SK-N-SH (cell line): ENCODE results near the gene RHBDD3. TPM values are rescaled to one million over a fixed set of nuclear protein-coding genes. Genes with fewer than 3 reads are reported as not detected.
A peak's percentile ranks its signal among the peaks of the same experiment; 100 is the strongest.
"Not testable (repeated sequence)": the region's sequence is repeated elsewhere in the genome, so short reads cannot be mapped to it uniquely, and the experiment has no call there.

Experiments
- CTCF ChIA-PET: fragments of 300-600, 350-600 bp; formaldehyde crosslinking; extraction: SDS; loops from one replicate; lab custom pipeline; 2021; lab: Yijun Ruan, JAX
- POLR2A ChIA-PET: fragments of 350-600 bp; sonication (Branson Sonifier 250); formaldehyde crosslinking; extraction: SDS; loops from one replicate; lab custom pipeline; 2020; ENCODE audit warnings: antibody characterized with exemption, inconsistent platforms; lab: Yijun Ruan, JAX
- DNase-seq: peaks from one replicate; pipeline ENCODE4 v3.0.0; 2012
- H2AFZ ChIP-seq: fragments of 200-600 bp; sonication (generic); 2 replicates; pipeline ENCODE4 v1.8.1; 2016; ENCODE audit warnings: antibody characterized with exemption, mild to moderate bottlenecking, low read depth
- H3F3A ChIP-seq: fragments of 200-600 bp; sonication (generic); replicated peaks from 2 replicates; pipeline ENCODE3; 2016; ENCODE audit warnings: antibody characterized with exemption, mild to moderate bottlenecking; ENCODE audit not compliant: insufficient read depth
- H3K27ac ChIP-seq, 2 experiments: fragments of 200-500 bp in 1 of 2; fragments of 200-600 bp in 1 of 2; sonication (Bioruptor generic) in 1 of 2; sonication (generic), shearing (Covaris generic) in 1 of 2; 2 replicates each; pipeline versions ENCODE4 v1.5.1 to v1.6.1; 2014 to 2016; ENCODE audit warnings: low read depth in 2 of 2, inconsistent platforms in 1 of 2, low read length in 1 of 2, mild to moderate bottlenecking in 1 of 2, mixed read lengths in 1 of 2
- H3K27me3 ChIP-seq: fragments of 200-600 bp; sonication (generic), shearing (Covaris generic); 2 replicates; pipeline ENCODE4 v1.6.1; 2016; ENCODE audit warnings: mixed run types; ENCODE audit not compliant: insufficient read depth
- H3K36me3 ChIP-seq, 2 experiments: fragments of 200-500 bp in 1 of 2; fragments of 200-600 bp in 1 of 2; sonication (Bioruptor generic) in 1 of 2; sonication (generic) in 1 of 2; replicated peaks in 1 of 2; 2 replicates each; pipeline versions ENCODE3 to v1.5.1; 2014 to 2016; ENCODE audit warnings: low read length in 1 of 2, mild to moderate bottlenecking in 1 of 2; ENCODE audit not compliant: insufficient read depth in 2 of 2, control insufficient read depth in 1 of 2
- H3K4me1 ChIP-seq, 2 experiments: fragments of 200-500 bp in 1 of 2; fragments of 200-600 bp in 1 of 2; sonication (Bioruptor generic) in 1 of 2; sonication (generic), shearing (Covaris generic) in 1 of 2; 2 replicates each; pipeline versions ENCODE4 v1.5.1 to v1.6.1; 2014 to 2016; ENCODE audit warnings: low read depth in 1 of 2, low read length in 1 of 2, mixed run types in 1 of 2; ENCODE audit not compliant: insufficient read depth in 2 of 2, control insufficient read depth in 1 of 2
- H3K4me2 ChIP-seq: fragments of 200-600 bp; sonication (generic), shearing (Covaris generic); 2 replicates; pipeline ENCODE4 v1.6.1; 2017; ENCODE audit warnings: mixed run types
- H3K4me3 ChIP-seq, 2 experiments: fragments of 200-500 bp in 1 of 2; fragments of 200-600 bp in 1 of 2; sonication (Bioruptor generic) in 1 of 2; sonication (generic), shearing (Covaris generic) in 1 of 2; 2 replicates each; pipeline versions ENCODE4 v1.5.1 to v1.8.1; 2014 to 2016; ENCODE audit warnings: low read depth in 2 of 2, inconsistent platforms in 1 of 2, low read length in 1 of 2, mild to moderate bottlenecking in 1 of 2, mixed read lengths in 1 of 2, moderate library complexity in 1 of 2
- H3K79me2 ChIP-seq: fragments of 200-600 bp; sonication (generic); 2 replicates; pipeline ENCODE4 v1.8.1; 2017; ENCODE audit warnings: mild to moderate bottlenecking; ENCODE audit not compliant: insufficient read depth
- H3K9ac ChIP-seq: fragments of 200-600 bp; sonication (generic); 2 replicates; pipeline ENCODE4 v1.6.1; 2017; ENCODE audit warnings: mixed run types
- H3K9me2 ChIP-seq: fragments of 200-600 bp; sonication (generic); 2 replicates; pipeline ENCODE4 v1.6.1; 2017; ENCODE audit warnings: mixed run types
- H3K9me3 ChIP-seq: fragments of 200-600 bp; sonication (generic); 2 replicates; pipeline ENCODE4 v1.6.1; 2017; ENCODE audit warnings: mixed run types, mild to moderate bottlenecking, moderate library complexity
- H4K20me1 ChIP-seq: fragments of 200-600 bp; sonication (generic); 2 replicates; pipeline ENCODE4 v1.6.1; 2017; ENCODE audit warnings: mild to moderate bottlenecking, mixed run types; ENCODE audit not compliant: insufficient read depth
- ELF1 ChIP-seq: IDR thresholded peaks from 2 replicates; pipeline ENCODE4 v1.4.0; 2012
- FOSL2 ChIP-seq: IDR thresholded peaks from 2 replicates; pipeline ENCODE4 v1.4.0; 2012; ENCODE audit warnings: low read depth, mild to moderate bottlenecking, moderate library complexity, borderline replicate concordance
- FOXM1 ChIP-seq: IDR thresholded peaks from 2 replicates; pipeline ENCODE4 v1.4.0; 2012; ENCODE audit warnings: low read depth, mild to moderate bottlenecking
- GABPA ChIP-seq: IDR thresholded peaks from 2 replicates; pipeline ENCODE4 v1.4.0; 2012; ENCODE audit warnings: low read depth, mild to moderate bottlenecking
- GATA2 ChIP-seq: sonication (generic); formaldehyde crosslinking; IDR thresholded peaks from 2 replicates; pipeline ENCODE4 v1.5.0; 2020; ENCODE audit warnings: mild to moderate bottlenecking, missing genetic modification reagents
- MEF2A ChIP-seq: IDR thresholded peaks from 2 replicates; pipeline ENCODE4 v1.4.0; 2012; ENCODE audit warnings: low read depth, borderline replicate concordance
- NFIC ChIP-seq: IDR thresholded peaks from 2 replicates; pipeline ENCODE4 v1.4.0; 2012; ENCODE audit warnings: borderline replicate concordance
- RAD21 ChIP-seq: IDR thresholded peaks from 2 replicates; pipeline ENCODE4 v1.6.1; 2012; ENCODE audit warnings: mild to moderate bottlenecking, low read length
- RCOR1 ChIP-seq: fragments of 150-350 bp; IDR thresholded peaks from 2 replicates; pipeline ENCODE4 v1.6.1; 2017; ENCODE audit warnings: antibody characterized with exemption, low read length
- RFX5 ChIP-seq: IDR thresholded peaks from 2 replicates; pipeline ENCODE4 v1.6.1; 2012; ENCODE audit warnings: mild to moderate bottlenecking, improper control_type of control experiment, low read length
- RXRA ChIP-seq: IDR thresholded peaks from 2 replicates; pipeline ENCODE4 v1.4.0; 2012; ENCODE audit warnings: low read depth, mild to moderate bottlenecking, borderline replicate concordance
- TAF1 ChIP-seq: IDR thresholded peaks from 2 replicates; pipeline ENCODE4 v1.6.1; 2012; ENCODE audit warnings: low read depth, mild to moderate bottlenecking, low read length, moderate library complexity, borderline replicate concordance
- TEAD4 ChIP-seq: IDR thresholded peaks from 2 replicates; pipeline ENCODE4 v1.4.0; 2012; ENCODE audit warnings: mild to moderate bottlenecking, borderline replicate concordance; ENCODE audit not compliant: insufficient read depth
- YY1 ChIP-seq: IDR thresholded peaks from 2 replicates; pipeline ENCODE4 v1.4.0; 2012; ENCODE audit warnings: low read depth, mild to moderate bottlenecking
- WGBS: methylation state at CpG from one replicate; pipeline ENCODE4 v1.1.6; 2017; ENCODE audit warnings: low lambda C conversion rate; 5-methylcytosine and 5-hydroxymethylcytosine counted together
- polyA plus RNA-seq, 3 experiments: library from polyadenylated mRNA; depleted of rRNA; stranded (reverse); fragments of >200 nt; gene quantifications; 2 replicates each; pipeline ENCODE4 v1.2.3, GENCODE V29; 2012
- TF ChIP-seq, protein P1 (sequence below): fragments of 150-350 bp; IDR thresholded peaks from 2 replicates; pipeline ENCODE4 v1.6.1; 2017; ENCODE audit warnings: antibody characterized with exemption, low read length, low read depth, borderline replicate concordance
- TF ChIP-seq, protein P2 (sequence below): fragments of 200-600 bp; sonication (generic); IDR thresholded peaks from 2 replicates; pipeline ENCODE4 v1.6.1; 2017; ENCODE audit warnings: antibody characterized with exemption, mild to moderate bottlenecking, moderate library complexity
- TF ChIP-seq, protein P3 (sequence below): IDR thresholded peaks from 2 replicates; pipeline ENCODE4 v1.4.0; 2012; ENCODE audit warnings: low read depth, borderline replicate concordance

Gene RHBDD3
- polyA plus RNA-seq, 1 of the 3 experiments (the other 2 are of a cell fraction) = 19.0 TPM

DNA sequence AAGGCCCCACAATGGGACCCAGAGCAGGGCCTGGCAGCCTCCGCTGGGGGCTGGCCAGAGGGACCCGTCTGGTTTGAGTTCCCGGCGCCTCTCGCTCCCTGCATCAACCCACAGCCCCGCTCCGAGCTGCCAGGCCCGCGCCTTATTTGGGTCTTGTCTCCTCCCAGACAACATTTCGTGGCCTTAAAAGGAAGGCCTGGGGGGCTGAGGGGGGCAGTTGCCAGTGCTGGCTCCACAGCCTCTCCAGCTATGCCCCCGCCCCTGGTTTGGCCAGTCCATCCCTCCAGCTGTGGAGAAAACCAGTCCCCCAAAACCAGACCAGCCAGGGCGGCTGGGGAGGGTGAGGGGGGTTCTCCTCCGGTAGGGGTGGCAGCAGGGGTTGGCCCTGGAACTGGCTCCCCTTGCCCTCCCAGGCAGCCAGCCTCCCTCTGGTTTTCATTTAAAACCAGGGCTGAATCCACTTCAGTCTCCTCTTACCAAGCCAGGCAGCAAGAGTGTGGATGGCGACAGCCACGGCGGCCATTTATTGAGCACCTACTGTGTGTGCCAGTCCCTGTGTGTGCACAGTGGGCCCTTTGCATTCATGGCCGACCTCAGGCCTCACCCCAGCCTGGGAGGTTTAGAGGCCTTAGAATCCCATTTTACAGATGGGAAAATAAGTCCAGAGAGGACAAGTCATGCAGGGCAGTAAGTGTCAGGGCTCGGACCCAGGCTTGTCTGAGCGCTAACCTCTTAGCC is 43.5 kb downstream of the RHBDD3 start:
- Histone ChIP-seq H3K36me3 (no peaks in the 10 kb centered on the region), H3F3A (no peaks in the 10 kb centered on the region), H3K27me3 (no peaks in the 10 kb centered on the region), H3K4me1 (peaks cover 0 to 10% of the 10 kb centered on the region in 2 experiments; a peak in 1 of 4 replicates), H4K20me1 (no peaks in the 10 kb centered on the region), H3K4me2 (no peak overlapping the region), H3K9me2 (no peaks in the 10 kb centered on the region), H2AFZ (no peak overlapping the region), H3K79me2 (no peaks in the 10 kb centered on the region), H3K4me3 (no peak overlapping the region), H3K9ac (no peak overlapping the region), H3K9me3 (no peaks in the 10 kb centered on the region), H3K27ac (no peak overlapping the region)
- peak; percentile 49 for DNase-seq
- ChIA-PET CTCF (interaction anchor here (0.8 to 4.1 kb wide), 2 partner anchors 21 to 23 kb away, joined by 4 to 21 read pairs (median 5); no protein-coding TSS in a partner anchor), POLR2A (no interaction called here)
- WGBS = 63% methylated on average over 13 of the region's 19 CpGs
- TF ChIP-seq, protein P1, sequence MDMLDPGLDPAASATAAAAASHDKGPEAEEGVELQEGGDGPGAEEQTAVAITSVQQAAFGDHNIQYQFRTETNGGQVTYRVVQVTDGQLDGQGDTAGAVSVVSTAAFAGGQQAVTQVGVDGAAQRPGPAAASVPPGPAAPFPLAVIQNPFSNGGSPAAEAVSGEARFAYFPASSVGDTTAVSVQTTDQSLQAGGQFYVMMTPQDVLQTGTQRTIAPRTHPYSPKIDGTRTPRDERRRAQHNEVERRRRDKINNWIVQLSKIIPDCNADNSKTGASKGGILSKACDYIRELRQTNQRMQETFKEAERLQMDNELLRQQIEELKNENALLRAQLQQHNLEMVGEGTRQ = no peak
- TF ChIP-seq GATA2 (CRISPR knock-in tag) = no peak
- TF ChIP-seq TAF1 = no peak
- TF ChIP-seq FOSL2 = no peak
- TF ChIP-seq RAD21 = no peak
- TF ChIP-seq RXRA = no peak
- TF ChIP-seq GABPA = no peak
- no peak for TF ChIP-seq RFX5
- TF ChIP-seq MEF2A = no peak
- no peak for TF ChIP-seq RCOR1
- TF ChIP-seq, protein P2, sequence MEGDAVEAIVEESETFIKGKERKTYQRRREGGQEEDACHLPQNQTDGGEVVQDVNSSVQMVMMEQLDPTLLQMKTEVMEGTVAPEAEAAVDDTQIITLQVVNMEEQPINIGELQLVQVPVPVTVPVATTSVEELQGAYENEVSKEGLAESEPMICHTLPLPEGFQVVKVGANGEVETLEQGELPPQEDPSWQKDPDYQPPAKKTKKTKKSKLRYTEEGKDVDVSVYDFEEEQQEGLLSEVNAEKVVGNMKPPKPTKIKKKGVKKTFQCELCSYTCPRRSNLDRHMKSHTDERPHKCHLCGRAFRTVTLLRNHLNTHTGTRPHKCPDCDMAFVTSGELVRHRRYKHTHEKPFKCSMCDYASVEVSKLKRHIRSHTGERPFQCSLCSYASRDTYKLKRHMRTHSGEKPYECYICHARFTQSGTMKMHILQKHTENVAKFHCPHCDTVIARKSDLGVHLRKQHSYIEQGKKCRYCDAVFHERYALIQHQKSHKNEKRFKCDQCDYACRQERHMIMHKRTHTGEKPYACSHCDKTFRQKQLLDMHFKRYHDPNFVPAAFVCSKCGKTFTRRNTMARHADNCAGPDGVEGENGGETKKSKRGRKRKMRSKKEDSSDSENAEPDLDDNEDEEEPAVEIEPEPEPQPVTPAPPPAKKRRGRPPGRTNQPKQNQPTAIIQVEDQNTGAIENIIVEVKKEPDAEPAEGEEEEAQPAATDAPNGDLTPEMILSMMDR = no peak

DNA sequence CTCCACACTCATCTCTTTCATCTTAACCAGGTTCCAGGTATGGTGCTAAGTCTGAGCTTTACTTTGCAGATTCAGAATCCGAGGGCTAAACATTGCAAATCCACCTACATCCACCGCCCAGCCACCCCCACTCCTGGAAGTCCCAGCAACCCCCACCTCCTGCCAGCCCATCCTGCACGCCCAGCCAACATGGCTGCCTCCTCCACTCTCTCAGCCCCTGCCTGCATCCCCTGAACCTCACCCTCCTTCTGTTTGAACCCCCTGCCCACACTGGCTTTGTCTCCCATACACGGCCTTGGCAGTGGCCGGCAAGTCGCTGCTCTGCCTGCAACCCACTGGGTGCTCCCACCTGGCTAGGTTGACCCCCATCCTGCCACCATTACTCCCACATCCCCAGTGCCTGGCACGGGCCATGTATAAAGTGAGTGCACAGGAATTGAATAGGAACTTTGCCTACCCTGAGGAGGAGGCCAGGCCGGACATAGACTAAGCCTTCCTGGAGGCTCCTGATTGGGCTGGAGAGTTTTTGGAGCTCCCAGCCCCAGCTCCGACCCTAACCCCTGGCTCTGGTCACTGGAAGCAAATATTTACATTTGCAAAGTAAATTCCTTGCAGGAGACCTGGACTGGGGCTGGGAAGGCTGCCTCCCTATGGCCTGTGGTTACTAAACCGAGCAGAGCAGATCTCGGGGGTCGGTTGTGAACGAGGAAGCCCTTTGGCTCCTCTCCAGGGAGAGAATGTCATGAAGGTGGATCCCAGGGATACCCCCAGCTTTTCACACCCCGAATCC is 47.7 kb downstream of the RHBDD3 start:
- Histone ChIP-seq H2AFZ (no peak overlapping the region), H3K27ac (no peak overlapping the region), H3K9me2 (no peaks in the 10 kb centered on the region), H3K9ac (no peak overlapping the region), H3K79me2 (no peaks in the 10 kb centered on the region), H3K4me1 (peaks cover 0 to 2% of the 10 kb centered on the region in 2 experiments; a peak in 1 of 4 replicates), H3K36me3 (no peaks in the 10 kb centered on the region), H3K27me3 (no peaks in the 10 kb centered on the region), H3F3A (no peaks in the 10 kb centered on the region), H3K4me3 (no peak overlapping the region), H4K20me1 (no peaks in the 10 kb centered on the region), H3K4me2 (no peak overlapping the region), H3K9me3 (no peaks in the 10 kb centered on the region)
- ChIA-PET POLR2A (no interaction called here), CTCF (interaction anchor here (0.7 to 1.6 kb wide), 3 partner anchors 10 to 26 kb away, joined by 3 to 10 read pairs (median 3); no protein-coding TSS in a partner anchor)
- TF ChIP-seq FOXM1 (no peak), GABPA (no peak), TEAD4 (no peak), ELF1 (no peak), RXRA (no peak), YY1 (no peak), FOSL2 (no peak), MEF2A (no peak), NFIC (no peak), TAF1 (no peak), GATA2 (CRISPR knock-in tag) (no peak)
- TF ChIP-seq, protein P3, sequence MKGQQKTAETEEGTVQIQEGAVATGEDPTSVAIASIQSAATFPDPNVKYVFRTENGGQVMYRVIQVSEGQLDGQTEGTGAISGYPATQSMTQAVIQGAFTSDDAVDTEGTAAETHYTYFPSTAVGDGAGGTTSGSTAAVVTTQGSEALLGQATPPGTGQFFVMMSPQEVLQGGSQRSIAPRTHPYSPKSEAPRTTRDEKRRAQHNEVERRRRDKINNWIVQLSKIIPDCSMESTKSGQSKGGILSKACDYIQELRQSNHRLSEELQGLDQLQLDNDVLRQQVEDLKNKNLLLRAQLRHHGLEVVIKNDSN = no peak
- DNase-seq = peak; percentile 21
- 81% methylated on average over 12 of the region's 14 CpGs for WGBS

DNA sequence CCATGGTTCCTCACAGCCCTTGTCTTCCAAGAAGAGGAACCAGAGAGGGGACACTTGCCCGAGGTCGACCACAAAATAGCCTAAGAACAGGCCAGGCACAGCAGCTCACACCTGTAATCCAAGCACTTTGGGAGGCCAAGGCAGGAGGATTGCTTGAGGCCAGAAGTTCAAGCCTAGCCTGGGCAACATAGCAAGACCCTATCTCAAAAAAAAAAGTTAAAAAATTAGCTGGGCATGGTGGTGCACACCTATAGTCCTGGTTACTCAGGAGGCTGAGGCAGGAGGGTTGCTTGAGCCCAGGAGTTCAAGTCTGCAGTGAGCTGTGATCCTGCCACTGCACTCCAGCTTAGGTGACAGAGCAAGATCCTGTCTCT is 48.4 kb downstream of the RHBDD3 start:
- not testable (repeated sequence) for H3K27ac ChIP-seq, H3F3A ChIP-seq, H3K79me2 ChIP-seq, H3K4me2 ChIP-seq, H3K9ac ChIP-seq, H4K20me1 ChIP-seq, H3K4me1 ChIP-seq, H3K9me3 ChIP-seq, H3K36me3 ChIP-seq, H3K4me3 ChIP-seq, DNase-seq, H3K27me3 ChIP-seq, H3K9me2 ChIP-seq, H2AFZ ChIP-seq
- ChIA-PET CTCF (interaction anchor here (0.7 to 1.9 kb wide), 5 partner anchors 10 to 26 kb away, joined by 3 to 9 read pairs (median 3); partner anchors contain the start of gene EMID1), POLR2A (interaction anchor here (0.9 kb wide), 1 partner anchor 30 kb away, joined by 3 read pairs; no protein-coding TSS in a partner anchor)
- WGBS = 60% methylated on average over 2 of the region's 2 CpGs
